Panc1 (cell line): ENCODE measurements around the gene AMPD1.

Source experiments
- POLR2AphosphoS5 ChIP-seq: IDR thresholded peaks from 2 replicates; pipeline ENCODE4 v1.6.1; 2012; ENCODE audit warnings: mild to moderate bottlenecking, low read depth, low read length, moderate library complexity
- SIN3A ChIP-seq: IDR thresholded peaks from 2 replicates; pipeline ENCODE4 v1.6.1; 2012; ENCODE audit warnings: low read depth, mild to moderate bottlenecking, low read length, moderate library complexity, borderline replicate concordance; ENCODE audit not compliant: insufficient read depth
- TF ChIP-seq, protein P1 (sequence below): fragments of 450-650 bp; IDR thresholded peaks from 2 replicates; pipeline ENCODE4 v1.5.1; 2017; ENCODE audit warnings: mild to moderate bottlenecking

DNA sequence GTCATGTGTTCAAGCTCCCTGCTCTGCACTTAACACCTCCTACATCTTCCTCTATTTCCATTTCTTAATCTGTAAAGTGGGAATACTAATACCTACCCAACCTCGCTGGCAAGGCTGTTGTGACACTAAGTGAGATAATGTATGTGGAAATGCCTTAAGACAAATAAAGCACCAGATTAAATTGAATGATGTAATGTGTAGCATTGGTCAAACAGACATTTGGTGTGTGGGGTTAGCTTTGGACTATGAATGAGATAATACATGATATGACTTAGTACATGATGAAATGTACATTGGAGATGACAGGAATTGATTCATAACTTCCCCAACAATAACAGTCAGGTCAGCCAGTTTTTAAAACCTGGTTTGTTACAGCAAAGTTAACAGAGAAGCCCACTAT lies 5.2 kb downstream of the AMPD1 start:
- TF ChIP-seq, protein P1, sequence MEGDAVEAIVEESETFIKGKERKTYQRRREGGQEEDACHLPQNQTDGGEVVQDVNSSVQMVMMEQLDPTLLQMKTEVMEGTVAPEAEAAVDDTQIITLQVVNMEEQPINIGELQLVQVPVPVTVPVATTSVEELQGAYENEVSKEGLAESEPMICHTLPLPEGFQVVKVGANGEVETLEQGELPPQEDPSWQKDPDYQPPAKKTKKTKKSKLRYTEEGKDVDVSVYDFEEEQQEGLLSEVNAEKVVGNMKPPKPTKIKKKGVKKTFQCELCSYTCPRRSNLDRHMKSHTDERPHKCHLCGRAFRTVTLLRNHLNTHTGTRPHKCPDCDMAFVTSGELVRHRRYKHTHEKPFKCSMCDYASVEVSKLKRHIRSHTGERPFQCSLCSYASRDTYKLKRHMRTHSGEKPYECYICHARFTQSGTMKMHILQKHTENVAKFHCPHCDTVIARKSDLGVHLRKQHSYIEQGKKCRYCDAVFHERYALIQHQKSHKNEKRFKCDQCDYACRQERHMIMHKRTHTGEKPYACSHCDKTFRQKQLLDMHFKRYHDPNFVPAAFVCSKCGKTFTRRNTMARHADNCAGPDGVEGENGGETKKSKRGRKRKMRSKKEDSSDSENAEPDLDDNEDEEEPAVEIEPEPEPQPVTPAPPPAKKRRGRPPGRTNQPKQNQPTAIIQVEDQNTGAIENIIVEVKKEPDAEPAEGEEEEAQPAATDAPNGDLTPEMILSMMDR, result no peak
- TF ChIP-seq SIN3A (no peak), POLR2AphosphoS5 (no peak)
